Endodermal cell (in vitro differentiated cells): ENCODE measurements around the gene ZNF287. TPM values are rescaled to one million over a fixed set of nuclear protein-coding genes. Genes with fewer than 3 reads are reported as not detected.
A peak's percentile ranks its signal among the peaks of the same experiment; 100 is the strongest.

ENCODE experiments used
- DNase-seq: peaks from one replicate; pipeline ENCODE4 v3.0.0-alpha.2; 2017
- H3K27ac ChIP-seq: 2 replicates; pipeline ENCODE4 v1.5.1; 2013; ENCODE audit warnings: mild to moderate bottlenecking, low read depth, low read length, moderate library complexity
- H3K27me3 ChIP-seq: 2 replicates; pipeline ENCODE4 v1.6.1; 2013; ENCODE audit warnings: mild to moderate bottlenecking, low read length, moderate library complexity; ENCODE audit not compliant: insufficient read depth, control insufficient read depth, poor library complexity, severe bottlenecking
- H3K36me3 ChIP-seq: 2 replicates; pipeline ENCODE4 v1.7.0; 2013; ENCODE audit warnings: mild to moderate bottlenecking, low read length, moderate library complexity; ENCODE audit not compliant: control insufficient read depth, insufficient read depth
- H3K4me1 ChIP-seq: one replicate; pipeline ENCODE4 v1.7.0; 2013; ENCODE audit warnings: low read length; ENCODE audit not compliant: control insufficient read depth, insufficient read depth
- H3K4me3 ChIP-seq: 2 replicates; pipeline ENCODE4 v1.5.1; 2013; ENCODE audit warnings: mild to moderate bottlenecking, low read length, moderate library complexity
- H3K9ac ChIP-seq: 2 replicates; pipeline ENCODE4 v1.6.1; 2013; ENCODE audit warnings: mild to moderate bottlenecking, low read length, moderate library complexity; ENCODE audit not compliant: poor library complexity, severe bottlenecking; ENCODE audit errors: extremely low read depth
- H3K9me3 ChIP-seq: 2 replicates; pipeline ENCODE4 v1.6.1; 2013; ENCODE audit warnings: mild to moderate bottlenecking, low read length, moderate library complexity; ENCODE audit not compliant: control insufficient read depth
- H3K27ac Mint-ChIP-seq: 2 replicates; pipeline ENCODE4 v1.8.0; 2020; ENCODE audit warnings: mixed read lengths
- H3K27me3 Mint-ChIP-seq: 2 replicates; pipeline ENCODE4 v1.8.0; 2021; ENCODE audit warnings: mild to moderate bottlenecking, mixed read lengths; ENCODE audit not compliant: insufficient read depth
- H3K36me3 Mint-ChIP-seq: 2 replicates; pipeline ENCODE4 v1.8.0; 2020; ENCODE audit warnings: low read depth, mixed read lengths
- H3K4me1 Mint-ChIP-seq: 2 replicates; pipeline ENCODE4 v1.8.0; 2020; ENCODE audit warnings: mixed read lengths
- H3K4me3 Mint-ChIP-seq: 2 replicates; pipeline ENCODE4 v1.8.0; 2020; ENCODE audit warnings: mild to moderate bottlenecking, moderate library complexity, mixed read lengths
- H3K9me3 Mint-ChIP-seq: 2 replicates; pipeline ENCODE4 v1.8.0; 2020; ENCODE audit warnings: mild to moderate bottlenecking, mixed read lengths
- WGBS, 2 experiments: methylation state at CpG; one replicate each; pipeline versions ENCODE4 v1.1.5 to v1.1.7; 2013; ENCODE audit warnings: missing lambda C conversion rate in 2 of 2, mixed read lengths in 1 of 2; ENCODE audit not compliant: insufficient coverage in 1 of 2, insufficient read length in 1 of 2; 5-methylcytosine and 5-hydroxymethylcytosine counted together
- total RNA-seq, 2 donors: library from RNA; stranded (reverse); fragmentation: NEBNext Ultra II Directional in 1 of 2; extraction: Animal tissue kit (Norgen Biotek cat#: 25700) in 1 of 2; gene quantifications; 2 replicates in 1 of 2; 3 replicates in 1 of 2; pipeline ENCODE4 v1.2.1, GENCODE V29; 2021
- TF ChIP-seq, protein P1 (sequence below): fragments of 200-600 bp; sonication (generic); conservative IDR thresholded peaks from 2 replicates; pipeline ENCODE4 v1.5.0; 2021; ENCODE audit warnings: antibody characterized with exemption, mild to moderate bottlenecking

ZNF287 gene
- total RNA-seq, 2 donors from 2014 or later: 6.9 to 16.4 TPM

DNA sequence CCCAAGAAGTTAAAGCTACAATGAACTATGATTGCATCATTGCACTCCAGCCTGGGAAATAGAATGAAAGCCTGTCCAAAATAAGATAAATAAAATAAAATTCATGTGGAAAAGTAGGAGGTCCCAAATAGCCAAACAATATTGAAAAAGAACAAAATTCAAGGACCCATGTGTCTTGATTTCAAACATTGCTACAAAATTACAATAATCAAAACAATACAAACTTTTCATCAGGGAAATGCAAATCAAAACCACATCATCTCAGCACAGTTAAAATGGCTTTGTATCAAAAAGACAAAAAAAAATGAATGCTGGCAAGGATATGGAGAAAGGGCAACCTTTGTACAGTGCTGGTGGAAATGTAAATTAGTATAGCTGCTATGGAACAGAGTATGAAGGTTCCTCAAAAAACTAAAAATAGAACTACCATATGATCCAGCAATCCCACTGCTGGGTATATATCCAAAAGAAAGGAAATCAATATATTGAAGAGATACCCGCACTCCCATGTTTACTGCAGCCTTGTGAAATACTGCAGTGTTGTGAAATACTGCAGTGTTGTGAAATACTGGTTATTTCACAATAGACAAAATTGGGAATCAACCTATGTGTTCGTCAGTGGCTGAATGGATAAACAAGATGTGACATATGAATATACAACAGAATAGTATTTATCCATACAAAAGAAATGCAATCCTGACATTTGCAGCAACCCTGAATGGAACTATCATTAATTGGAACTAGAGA lies 24.5 kb upstream of the ZNF287 start:
- H3K27me3 ChIP-seq: peaks cover 4% of the 10 kb centered on the region
- peaks cover 10% of the 10 kb centered on the region for H3K9me3 ChIP-seq
- peaks cover 16% of the 10 kb centered on the region for H3K9me3 Mint-ChIP-seq
- H3K27ac ChIP-seq: no peak overlapping the region
- H3K36me3 ChIP-seq: no peaks in the 10 kb centered on the region
- H3K27me3 Mint-ChIP-seq: peaks cover 16% of the 10 kb centered on the region
- TF ChIP-seq, protein P1, sequence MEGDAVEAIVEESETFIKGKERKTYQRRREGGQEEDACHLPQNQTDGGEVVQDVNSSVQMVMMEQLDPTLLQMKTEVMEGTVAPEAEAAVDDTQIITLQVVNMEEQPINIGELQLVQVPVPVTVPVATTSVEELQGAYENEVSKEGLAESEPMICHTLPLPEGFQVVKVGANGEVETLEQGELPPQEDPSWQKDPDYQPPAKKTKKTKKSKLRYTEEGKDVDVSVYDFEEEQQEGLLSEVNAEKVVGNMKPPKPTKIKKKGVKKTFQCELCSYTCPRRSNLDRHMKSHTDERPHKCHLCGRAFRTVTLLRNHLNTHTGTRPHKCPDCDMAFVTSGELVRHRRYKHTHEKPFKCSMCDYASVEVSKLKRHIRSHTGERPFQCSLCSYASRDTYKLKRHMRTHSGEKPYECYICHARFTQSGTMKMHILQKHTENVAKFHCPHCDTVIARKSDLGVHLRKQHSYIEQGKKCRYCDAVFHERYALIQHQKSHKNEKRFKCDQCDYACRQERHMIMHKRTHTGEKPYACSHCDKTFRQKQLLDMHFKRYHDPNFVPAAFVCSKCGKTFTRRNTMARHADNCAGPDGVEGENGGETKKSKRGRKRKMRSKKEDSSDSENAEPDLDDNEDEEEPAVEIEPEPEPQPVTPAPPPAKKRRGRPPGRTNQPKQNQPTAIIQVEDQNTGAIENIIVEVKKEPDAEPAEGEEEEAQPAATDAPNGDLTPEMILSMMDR: no peak
- H3K27ac Mint-ChIP-seq: no peak overlapping the region
- no peak overlapping the region for H3K9ac ChIP-seq
- no peak for DNase-seq
- no peaks in the 10 kb centered on the region for H3K36me3 Mint-ChIP-seq
- no peaks in the 10 kb centered on the region for H3K4me1 Mint-ChIP-seq
- no peaks in the 10 kb centered on the region for H3K4me1 ChIP-seq
- no peak overlapping the region for H3K4me3 Mint-ChIP-seq
- H3K4me3 ChIP-seq: no peak overlapping the region
- WGBS, 2 experiments: 100% methylated on average over 2 of the region's 2 CpGs; no CpG with 5 or more reads in 1 of the 2 experiments

DNA sequence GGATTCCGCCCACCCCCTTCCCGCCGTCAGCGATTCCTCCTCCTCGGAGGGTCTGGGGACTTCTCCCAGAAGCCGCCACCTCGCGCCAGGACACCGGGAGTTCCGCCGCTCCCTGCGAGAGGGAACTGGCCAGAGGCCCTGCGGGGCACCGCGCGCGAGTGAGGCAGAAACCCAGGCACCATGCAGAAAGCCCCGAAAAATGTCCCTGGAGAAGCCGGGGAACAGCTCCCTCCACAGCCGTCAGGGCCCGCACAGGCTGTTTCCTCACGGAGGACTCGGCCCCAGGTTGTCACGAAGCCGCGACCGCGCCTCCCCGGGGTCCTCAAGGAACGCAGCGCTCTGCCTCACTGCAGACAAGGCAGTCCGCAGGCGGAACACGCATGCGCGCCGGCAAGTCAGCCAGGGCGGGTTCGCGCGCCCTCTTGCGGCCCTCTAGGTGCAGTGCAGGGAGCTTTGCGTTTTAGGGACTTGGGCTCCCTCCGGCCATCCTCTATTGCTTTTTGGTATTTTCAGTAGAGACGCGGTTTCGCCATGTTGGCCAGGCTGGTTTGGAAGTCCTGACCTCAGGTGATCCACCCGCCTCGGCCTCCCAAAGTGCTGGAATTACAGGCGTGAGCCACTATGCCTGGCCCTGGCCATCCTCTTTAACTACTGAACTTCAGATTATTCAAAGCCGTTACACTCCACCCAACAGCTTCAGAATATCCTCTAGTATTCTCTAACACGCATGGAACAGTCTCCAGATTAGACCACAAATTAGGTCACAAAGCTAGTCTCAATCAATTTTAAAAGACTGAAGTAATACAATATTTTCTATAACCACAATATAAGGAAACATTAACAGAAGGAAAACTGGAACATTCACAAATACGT lies 20.3 kb upstream of the ZNF287 start:
- Mint-ChIP-seq H3K9me3 (peaks cover 14% of the 10 kb centered on the region), H3K27ac (no peak overlapping the region), H3K4me3 (peak overlapping the region; percentile 65), H3K4me1 (no peaks in the 10 kb centered on the region), H3K36me3 (no peaks in the 10 kb centered on the region), H3K27me3 (peaks cover 50% of the 10 kb centered on the region)
- DNase-seq: peak; percentile 99
- no peaks in the 10 kb centered on the region for H3K4me1 ChIP-seq
- no peaks in the 10 kb centered on the region for H3K36me3 ChIP-seq
- H3K27ac ChIP-seq: no peak overlapping the region
- H3K9ac ChIP-seq: peak overlapping the region; percentile 51
- H3K4me3 ChIP-seq: peak overlapping the region; percentile 79
- WGBS, 2 experiments: 6 to 8% methylated on average over 34 to 53 of the region's 53 CpGs
- H3K27me3 ChIP-seq: peaks cover 30% of the 10 kb centered on the region
- peaks cover 10% of the 10 kb centered on the region for H3K9me3 ChIP-seq
- TF ChIP-seq, protein P1: peak; percentile 99

DNA sequence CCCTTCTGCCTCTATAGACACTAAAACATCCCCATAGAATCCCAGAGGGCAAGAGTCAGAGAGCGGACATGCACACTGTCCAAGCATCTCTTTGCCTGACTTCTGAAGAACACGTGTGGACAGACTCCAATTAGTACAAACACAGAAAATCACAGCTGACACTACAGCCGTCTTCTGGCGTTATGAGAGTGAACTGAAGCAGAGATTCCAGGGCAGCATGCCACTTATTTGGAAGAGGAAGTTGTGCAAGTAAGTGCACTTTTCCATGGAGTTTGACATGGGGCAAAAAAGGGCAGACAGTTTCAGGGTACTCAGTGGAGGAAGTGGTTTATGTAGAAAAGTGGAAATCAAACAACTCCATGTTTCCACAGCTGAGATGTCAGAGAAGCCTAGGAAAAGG lies 16.8 kb upstream of the ZNF287 start:
- Histone ChIP-seq H3K36me3 (no peaks in the 10 kb centered on the region), H3K27me3 (peaks cover 30% of the 10 kb centered on the region), H3K9me3 (peaks cover 10% of the 10 kb centered on the region), H3K27ac (no peak overlapping the region), H3K4me1 (no peaks in the 10 kb centered on the region), H3K4me3 (no peak overlapping the region), H3K9ac (no peak overlapping the region)
- Mint-ChIP-seq H3K36me3 (no peaks in the 10 kb centered on the region), H3K27ac (no peak overlapping the region), H3K4me3 (no peak overlapping the region), H3K4me1 (no peaks in the 10 kb centered on the region), H3K27me3 (peaks cover 57% of the 10 kb centered on the region), H3K9me3 (peaks cover 13% of the 10 kb centered on the region)
- TF ChIP-seq, protein P1: no peak
- WGBS, 2 experiments: 94 to 100% methylated on average over 2 to 4 of the region's 4 CpGs
- no peak for DNase-seq
